ENCODE data around the gene ZBTB25. TPM values are rescaled to one million over a fixed set of nuclear protein-coding genes. Genes with fewer than 3 reads are reported as not detected.

Gene ZBTB25
- polyA plus RNA-seq, 1 experiment: 6.1 TPM

GRCh38 chr14:64450255-64450654, 53.4 kb downstream of the ZBTB25 start:
- Histone ChIP-seq H3K36me3 (ENCODE audit: control insufficient read depth, insufficient read depth, low read length) (peaks cover 8% of the 10 kb centered on the region), H3K4me3 (ENCODE audit: low read depth, low read length) (no peak overlapping the region), H3K27me3 (ENCODE audit: control insufficient read depth, insufficient read depth, low read length) (no peaks in the 10 kb centered on the region)
- no peak for TF ChIP-seq CTCF (IDR thresholded peaks at IDR 0.05; ENCODE audit: insufficient read depth, low read depth, low read length)
- ChIA-PET POLR2A (no interaction called here), CTCF (interaction anchor here (1.6 kb wide), 1 partner anchor 29 kb away, joined by 4 read pairs; no protein-coding TSS in a partner anchor)
- DNase-seq (ENCODE audit: low read depth): no peak

- no peaks in the 10 kb centered on the region for H3K27me3 ChIP-seq (ENCODE audit: control insufficient read depth, insufficient read depth, low read length)
- no peak for TF ChIP-seq CTCF (IDR thresholded peaks at IDR 0.05; ENCODE audit: insufficient read depth, low read depth, low read length)
- POLR2A ChIA-PET: no interaction called here
- DNase-seq (ENCODE audit: low read depth): no peak
- CTCF ChIA-PET: interaction anchor here (1.3 kb wide), 1 partner anchor 16 kb away, joined by 4 read pairs; no protein-coding TSS in a partner anchor
- H3K4me3 ChIP-seq (ENCODE audit: low read depth, low read length): no peak overlapping the region
- peaks cover 6% of the 10 kb centered on the region for H3K36me3 ChIP-seq (ENCODE audit: control insufficient read depth, insufficient read depth, low read length)
Observed at GRCh38 chr14:64447876-64448670, 55.6 kb downstream of the ZBTB25 start.

- POLR2A ChIA-PET: no interaction called here
Observed at GRCh38 chr14:64444984-64445845, 58.4 kb downstream of the ZBTB25 start.

GRCh38 chr14:64444140-64444539, 59.5 kb downstream of the ZBTB25 start:
- no peak overlapping the region for H3K4me3 ChIP-seq (ENCODE audit: low read depth, low read length)
- peaks cover 3% of the 10 kb centered on the region for H3K36me3 ChIP-seq (ENCODE audit: control insufficient read depth, insufficient read depth, low read length)
- no peak for DNase-seq (ENCODE audit: low read depth)
- POLR2A ChIA-PET: no interaction called here
- CTCF ChIA-PET: interaction anchor here (0.7 to 1.6 kb wide), 2 partner anchors 14 to 57 kb away, joined by 3 to 5 read pairs; no protein-coding TSS in a partner anchor
- H3K27me3 ChIP-seq (ENCODE audit: control insufficient read depth, insufficient read depth, low read length): no peaks in the 10 kb centered on the region
- no peak for TF ChIP-seq CTCF (IDR thresholded peaks at IDR 0.05; ENCODE audit: insufficient read depth, low read depth, low read length)

More at GRCh38 chr14:64444984-64445845, 58.4 kb downstream of the ZBTB25 start:
- Histone ChIP-seq H3K36me3 (ENCODE audit: control insufficient read depth, insufficient read depth, low read length) (peaks cover 6% of the 10 kb centered on the region), H3K27me3 (ENCODE audit: control insufficient read depth, insufficient read depth, low read length) (no peaks in the 10 kb centered on the region), H3K4me3 (ENCODE audit: low read depth, low read length) (no peak overlapping the region)
- TF ChIP-seq CTCF (IDR thresholded peaks at IDR 0.05; ENCODE audit: insufficient read depth, low read depth, low read length): no peak
- no peak for DNase-seq (ENCODE audit: low read depth)
- CTCF ChIA-PET: interaction anchor here (0.8 to 1.8 kb wide), 3 partner anchors 15 to 313 kb away, joined by 3 to 10 read pairs (median 3); no protein-coding TSS in a partner anchor
